ENCODE data around the gene GOSR2.
"Not testable (repeated sequence)": the region's sequence is repeated elsewhere in the genome, so short reads cannot be mapped to it uniquely, and the experiment has no call there.

GOSR2 gene

GRCh38 chr17:46983782-46984181 lies 60.8 kb downstream of the GOSR2 start:
- Histone ChIP-seq H3K9me3 (ENCODE audit: low read length) (no peaks in the 10 kb centered on the region), H3K4me1 (ENCODE audit: insufficient read depth, low read length) (peaks cover 15% of the 10 kb centered on the region), H3K4me3 (ENCODE audit: low read length) (no peak overlapping the region), H2AFZ (ENCODE audit: low read depth, low read length) (no peak overlapping the region), H3K27me3 (ENCODE audit: insufficient read depth, low read length) (no peaks in the 10 kb centered on the region), H3K36me3 (ENCODE audit: insufficient read depth, low read length) (no peaks in the 10 kb centered on the region)

GRCh38 chr17:46984341-46984740 lies 61.4 kb downstream of the GOSR2 start:
- H2AFZ ChIP-seq (ENCODE audit: low read depth, low read length), result no peak overlapping the region
- no peaks in the 10 kb centered on the region for H3K9me3 ChIP-seq (ENCODE audit: low read length)
- no peaks in the 10 kb centered on the region for H3K27me3 ChIP-seq (ENCODE audit: insufficient read depth, low read length)
- H3K4me3 ChIP-seq (ENCODE audit: low read length), result no peak overlapping the region
- peaks cover 15% of the 10 kb centered on the region for H3K4me1 ChIP-seq (ENCODE audit: insufficient read depth, low read length)
- no peaks in the 10 kb centered on the region for H3K36me3 ChIP-seq (ENCODE audit: insufficient read depth, low read length)

GRCh38 chr17:46984892-46985291 lies 61.9 kb downstream of the GOSR2 start:
- Histone ChIP-seq H3K27me3 (ENCODE audit: insufficient read depth, low read length) (no peaks in the 10 kb centered on the region), H3K4me1 (ENCODE audit: insufficient read depth, low read length) (peaks cover 15% of the 10 kb centered on the region), H2AFZ (ENCODE audit: low read depth, low read length) (no peak overlapping the region), H3K9me3 (ENCODE audit: low read length) (no peaks in the 10 kb centered on the region), H3K36me3 (ENCODE audit: insufficient read depth, low read length) (no peaks in the 10 kb centered on the region), H3K4me3 (ENCODE audit: low read length) (no peak overlapping the region)

GRCh38 chr17:46986366-46986765 lies 63.4 kb downstream of the GOSR2 start:
- no peak overlapping the region for H3K4me3 ChIP-seq (ENCODE audit: low read length)
- peaks cover 9% of the 10 kb centered on the region for H3K4me1 ChIP-seq (ENCODE audit: insufficient read depth, low read length)

GRCh38 chr17:46987927-46988326 lies 65.0 kb downstream of the GOSR2 start:
- not testable (repeated sequence) for H3K9me3 ChIP-seq (ENCODE audit: low read length); H3K27me3 ChIP-seq (ENCODE audit: insufficient read depth, low read length); H3K4me3 ChIP-seq (ENCODE audit: low read length); H3K4me1 ChIP-seq (ENCODE audit: insufficient read depth, low read length); H3K36me3 ChIP-seq (ENCODE audit: insufficient read depth, low read length); H2AFZ ChIP-seq (ENCODE audit: low read depth, low read length)

More at GRCh38 chr17:46986366-46986765, 63.4 kb downstream of the GOSR2 start:
- no peak overlapping the region for H2AFZ ChIP-seq (ENCODE audit: low read depth, low read length)
- H3K36me3 ChIP-seq (ENCODE audit: insufficient read depth, low read length), result no peaks in the 10 kb centered on the region
- no peaks in the 10 kb centered on the region for H3K9me3 ChIP-seq (ENCODE audit: low read length)
- no peaks in the 10 kb centered on the region for H3K27me3 ChIP-seq (ENCODE audit: insufficient read depth, low read length)

GRCh38 chr17:46989637-46990431 lies 66.9 kb downstream of the GOSR2 start:
- H3K9me3 ChIP-seq (ENCODE audit: low read length), result no peaks in the 10 kb centered on the region
- H3K4me3 ChIP-seq (ENCODE audit: low read length), result no peak overlapping the region
- H3K36me3 ChIP-seq (ENCODE audit: insufficient read depth, low read length), result no peaks in the 10 kb centered on the region
- H3K27me3 ChIP-seq (ENCODE audit: insufficient read depth, low read length), result no peaks in the 10 kb centered on the region
- H3K4me1 ChIP-seq (ENCODE audit: insufficient read depth, low read length), result no peaks in the 10 kb centered on the region
- no peak overlapping the region for H2AFZ ChIP-seq (ENCODE audit: low read depth, low read length)

GRCh38 chr17:46991617-46992016 lies 68.7 kb downstream of the GOSR2 start:
- no peak overlapping the region for H3K4me3 ChIP-seq (ENCODE audit: low read length)
- H3K9me3 ChIP-seq (ENCODE audit: low read length), result no peaks in the 10 kb centered on the region
- no peaks in the 10 kb centered on the region for H3K36me3 ChIP-seq (ENCODE audit: insufficient read depth, low read length)
- no peak overlapping the region for H2AFZ ChIP-seq (ENCODE audit: low read depth, low read length)
- peaks cover 2% of the 10 kb centered on the region for H3K4me1 ChIP-seq (ENCODE audit: insufficient read depth, low read length)
- no peaks in the 10 kb centered on the region for H3K27me3 ChIP-seq (ENCODE audit: insufficient read depth, low read length)
